Esophagus (tissue), 2 donors: ENCODE results near the gene TOP3B. TPM values are rescaled to one million over a fixed set of nuclear protein-coding genes. Genes with fewer than 3 reads are reported as not detected.

Experiments used
- H3K27ac ChIP-seq, 2 donors: one replicate each; pipeline ENCODE4 v1.5.1; 2013; ENCODE audit warnings: low read depth in 2 of 2, mild to moderate bottlenecking in 2 of 2, inconsistent platforms in 1 of 2, low read length in 1 of 2, moderate library complexity in 1 of 2
- H3K27me3 ChIP-seq, 2 donors: one replicate each; pipeline ENCODE4 v1.6.1; 2013; ENCODE audit warnings: low read length in 2 of 2, control low read depth in 1 of 2, mild to moderate bottlenecking in 1 of 2; ENCODE audit not compliant: insufficient read depth in 2 of 2, control insufficient read depth in 1 of 2
- H3K36me3 ChIP-seq, 2 donors: one replicate each; pipeline ENCODE4 v1.6.1; 2013; ENCODE audit warnings: low read length in 1 of 2; ENCODE audit not compliant: control insufficient read depth in 2 of 2, insufficient read depth in 2 of 2
- H3K4me1 ChIP-seq, 2 donors: one replicate each; pipeline ENCODE4 v1.6.1; 2013; ENCODE audit warnings: low read length in 1 of 2; ENCODE audit not compliant: control insufficient read depth in 2 of 2, insufficient read depth in 2 of 2
- H3K4me3 ChIP-seq, 2 donors: one replicate each; pipeline ENCODE4 v1.5.1; 2013; ENCODE audit warnings: low read length in 2 of 2, mild to moderate bottlenecking in 2 of 2, low read depth in 1 of 2, moderate library complexity in 1 of 2
- H3K9me3 ChIP-seq, 2 donors: one replicate each; pipeline ENCODE4 v1.6.1; 2013; ENCODE audit warnings: mild to moderate bottlenecking in 2 of 2, low read depth in 1 of 2, low read length in 1 of 2, moderate library complexity in 1 of 2; ENCODE audit not compliant: control insufficient read depth in 2 of 2, insufficient read depth in 1 of 2
- WGBS, 2 donors: extraction: QIAGEN DNeasy Blood & Tissue Kit; methylation state at CpG; one replicate each; pipeline ENCODE4 v1.1.7; 2013; 5-methylcytosine and 5-hydroxymethylcytosine counted together
- polyA plus RNA-seq, 2 donors: library from polyadenylated mRNA; stranded (reverse); fragments of 200-250 nt; gene quantifications; one replicate each; pipeline ENCODE4 v1.2.3, GENCODE V29; 2013
- donor health status: healthy with polysubstance abuse.
- donor health status: Bipolar disorder and iron deficiency.

The TOP3B gene
- polyA plus RNA-seq, 2 donors: 12.3 to 19.1 TPM

DNA sequence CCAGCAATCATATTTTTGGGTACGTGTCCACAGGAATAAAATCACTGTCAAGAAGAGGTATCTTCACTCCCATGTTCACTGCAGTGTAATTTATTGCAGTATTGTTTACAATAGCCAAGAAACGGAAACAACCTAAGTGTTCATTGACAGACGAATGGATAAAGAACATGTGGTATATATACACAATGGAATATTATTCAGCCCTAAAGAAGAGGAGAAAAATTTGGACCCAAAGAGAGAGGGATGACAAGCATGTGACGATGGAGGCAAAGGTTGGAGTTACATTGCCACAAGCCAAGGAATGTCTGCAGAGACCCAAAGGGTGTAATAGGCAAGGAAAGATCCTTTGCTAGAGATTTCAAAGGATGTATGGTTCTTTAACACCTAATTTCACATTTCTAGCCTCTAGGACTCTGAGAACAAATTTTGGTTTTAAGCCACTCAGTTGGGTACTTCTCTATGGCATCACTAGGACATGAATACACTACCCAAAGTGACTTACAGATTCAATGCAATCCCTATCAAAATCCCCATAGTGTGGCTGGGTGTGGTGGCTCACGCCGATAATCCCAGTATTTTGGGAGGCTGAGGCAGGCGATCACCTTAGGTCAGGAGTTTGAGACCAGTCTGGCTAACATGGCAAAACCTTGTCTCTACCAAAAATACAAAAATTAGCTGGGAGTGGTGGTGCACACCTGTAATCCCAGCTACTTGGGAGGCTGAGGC lies 31.1 kb upstream of the TOP3B start:
- Histone ChIP-seq H3K9me3 (no peaks in the 10 kb centered on the region), H3K4me1 (no peaks in the 10 kb centered on the region), H3K27ac (no peak overlapping the region), H3K27me3 (peaks cover 0 to 4% of the 10 kb centered on the region in 2 donors), H3K36me3 (no peaks in the 10 kb centered on the region), H3K4me3 (no peak overlapping the region)
- WGBS, 2 donors: 90 to 93% methylated on average over 7 of the region's 7 CpGs

DNA sequence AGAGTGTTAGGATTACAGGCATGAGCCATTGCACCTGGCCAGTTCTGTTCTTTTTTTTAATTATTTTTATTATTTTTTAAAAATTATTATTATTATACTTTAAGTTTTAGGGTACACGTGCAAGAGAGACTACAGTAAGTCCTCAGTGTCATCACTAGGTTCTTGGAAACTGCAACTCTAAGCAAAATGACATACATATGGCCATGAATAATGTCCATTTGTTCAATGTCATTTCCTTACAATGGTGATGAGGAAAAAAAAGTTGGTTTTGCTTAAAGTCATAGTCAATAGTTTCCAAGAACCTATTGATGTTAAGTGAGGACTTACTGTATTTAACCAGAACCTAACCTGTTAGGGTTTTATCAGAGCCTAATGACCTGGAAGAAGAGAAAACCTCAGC lies 29.4 kb upstream of the TOP3B start:
- Histone ChIP-seq H3K4me1 (no peaks in the 10 kb centered on the region), H3K27me3 (peaks cover 0 to 4% of the 10 kb centered on the region in 2 donors), H3K27ac (no peak overlapping the region), H3K4me3 (no peak overlapping the region), H3K36me3 (no peaks in the 10 kb centered on the region), H3K9me3 (no peaks in the 10 kb centered on the region)
- WGBS, 2 donors: 58 to 64% methylated on average over 1 of the region's 1 CpG

DNA sequence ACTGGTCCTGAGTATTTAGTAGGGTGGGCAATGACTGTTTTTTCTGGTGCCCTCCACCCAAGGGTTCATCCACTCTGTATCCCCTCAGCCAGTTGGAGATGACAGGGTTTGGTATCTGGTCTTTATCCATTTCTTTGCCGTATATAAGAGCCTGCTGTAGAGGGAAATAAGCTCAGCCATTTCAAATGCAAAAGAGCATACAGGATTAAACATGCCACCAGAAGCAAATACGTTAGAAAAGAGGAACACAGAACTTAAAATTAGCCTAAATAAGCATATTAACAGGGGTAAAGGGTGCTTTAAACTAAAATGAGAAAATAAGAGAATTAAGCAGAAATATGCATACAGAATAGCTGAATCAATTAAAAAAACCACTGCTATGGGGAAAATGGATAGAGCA lies 27.8 kb upstream of the TOP3B start:
- Histone ChIP-seq H3K9me3 (no peaks in the 10 kb centered on the region), H3K4me1 (no peaks in the 10 kb centered on the region), H3K27me3 (peaks cover 0 to 4% of the 10 kb centered on the region in 2 donors), H3K27ac (no peak overlapping the region), H3K36me3 (no peaks in the 10 kb centered on the region), H3K4me3 (no peak overlapping the region)
- 31 to 46% methylated on average over 2 of the region's 2 CpGs for WGBS, 2 donors

DNA sequence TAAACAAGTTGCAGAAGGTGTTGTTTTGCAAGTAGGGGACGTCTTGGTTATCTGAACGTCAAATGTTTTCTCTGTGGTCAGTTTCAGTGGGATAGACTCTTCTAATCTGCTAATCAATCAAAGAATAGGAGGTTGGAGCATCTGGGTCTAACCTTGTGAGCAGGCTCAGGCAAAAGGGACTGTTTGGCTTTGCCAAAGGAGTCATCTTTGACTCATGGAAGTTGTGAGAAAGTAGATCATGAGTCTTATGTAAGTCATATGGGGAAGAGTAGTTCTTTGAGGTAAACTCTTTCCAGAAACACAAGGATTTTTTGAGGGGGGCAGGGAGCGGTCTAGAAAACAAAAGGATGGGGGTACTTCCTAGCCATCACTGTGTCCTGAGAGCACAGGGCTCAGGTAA lies 27.1 kb upstream of the TOP3B start:
- WGBS, 2 donors: 53 to 63% methylated on average over 3 of the region's 3 CpGs
- Histone ChIP-seq H3K9me3 (no peaks in the 10 kb centered on the region), H3K4me1 (no peaks in the 10 kb centered on the region), H3K27ac (no peak overlapping the region), H3K36me3 (no peaks in the 10 kb centered on the region), H3K27me3 (peaks cover 0 to 4% of the 10 kb centered on the region in 2 donors), H3K4me3 (no peak overlapping the region)

DNA sequence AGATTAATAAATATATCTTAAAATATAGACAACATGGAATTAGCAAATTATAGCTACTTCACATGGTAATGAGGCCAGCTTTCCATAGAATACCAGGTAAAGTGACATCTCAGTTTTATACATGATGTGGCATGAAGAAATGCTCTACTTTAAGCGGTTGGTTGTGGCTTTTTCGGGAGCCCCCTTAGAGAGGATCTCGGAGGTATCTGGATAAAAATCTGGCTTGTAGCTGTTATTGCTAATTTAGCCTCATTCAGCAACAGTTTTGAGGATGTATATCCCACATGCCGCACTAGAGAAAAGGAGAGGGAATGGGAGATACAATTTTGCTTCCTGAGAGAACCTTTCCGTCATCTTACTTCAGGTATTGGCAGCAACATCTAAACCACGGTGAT lies 24.0 kb upstream of the TOP3B start:
- Histone ChIP-seq H3K36me3 (no peaks in the 10 kb centered on the region), H3K27me3 (peaks cover 0 to 4% of the 10 kb centered on the region in 2 donors), H3K4me1 (no peaks in the 10 kb centered on the region), H3K4me3 (no peak overlapping the region), H3K9me3 (no peaks in the 10 kb centered on the region), H3K27ac (no peak overlapping the region)
- WGBS, 2 donors: 91 to 93% methylated on average over 6 of the region's 6 CpGs

DNA sequence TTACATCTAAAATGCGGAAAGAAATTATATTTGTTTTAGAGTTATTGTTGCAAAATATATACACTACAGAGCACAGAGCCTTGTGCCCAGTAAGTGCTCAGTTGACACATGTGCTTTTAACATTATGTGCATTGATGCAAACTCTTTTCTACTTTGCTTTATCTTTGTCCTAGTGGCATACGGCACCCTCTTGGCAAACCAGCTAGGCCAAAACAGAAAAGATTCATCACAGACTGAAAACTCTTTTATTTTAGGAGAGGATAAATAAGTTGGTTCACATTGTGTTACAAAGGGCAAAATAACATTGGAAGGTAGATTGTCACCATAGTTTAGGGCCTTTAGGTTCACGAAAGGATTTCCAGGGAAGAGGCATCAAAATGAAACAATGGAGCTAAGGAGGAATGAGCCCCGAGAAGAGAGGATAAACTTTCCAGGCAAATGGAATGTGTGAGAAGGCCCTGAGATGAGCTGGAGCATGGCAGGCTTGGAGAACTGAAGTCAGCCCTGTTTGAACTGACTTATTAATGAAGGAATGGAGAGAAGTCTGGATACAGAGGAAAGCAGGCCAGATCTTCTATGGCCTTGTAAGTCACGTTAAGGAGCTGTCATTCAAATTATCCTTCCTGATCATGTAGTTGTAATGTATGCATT lies 23.5 kb upstream of the TOP3B start:
- no peaks in the 10 kb centered on the region for H3K36me3 ChIP-seq
- no peak overlapping the region for H3K27ac ChIP-seq
- H3K4me1 ChIP-seq: no peaks in the 10 kb centered on the region
- no peak overlapping the region for H3K4me3 ChIP-seq
- WGBS, 2 donors: 74 to 76% methylated on average over 5 of the region's 5 CpGs
- no peaks in the 10 kb centered on the region for H3K9me3 ChIP-seq
- H3K27me3 ChIP-seq: peaks cover 0 to 4% of the 10 kb centered on the region in 2 donors

DNA sequence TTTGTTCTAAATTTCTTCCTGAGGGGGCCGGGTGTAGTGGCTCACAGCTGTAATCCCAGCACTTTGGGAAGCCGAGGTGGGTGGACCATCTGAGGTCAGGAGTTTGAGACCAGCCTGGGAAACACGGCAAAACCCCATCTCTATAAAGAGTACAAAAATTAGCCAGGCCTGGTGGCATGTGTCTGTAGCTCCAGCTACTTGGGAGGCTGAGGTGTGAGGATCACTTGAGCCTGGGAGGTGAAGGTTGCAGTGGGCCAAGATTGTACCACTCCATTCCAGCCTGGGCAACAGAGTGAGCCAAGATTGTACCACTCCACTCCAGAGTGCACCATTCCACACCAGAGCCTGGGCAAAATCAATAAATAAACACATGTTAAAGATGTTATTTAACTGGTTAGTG lies 20.6 kb upstream of the TOP3B start:
- WGBS, 2 donors: 71 to 83% methylated on average over 3 of the region's 3 CpGs
- no peaks in the 10 kb centered on the region for H3K4me1 ChIP-seq
- H3K4me3 ChIP-seq: no peak overlapping the region
- H3K9me3 ChIP-seq: no peaks in the 10 kb centered on the region
- H3K27ac ChIP-seq: no peak overlapping the region
- H3K27me3 ChIP-seq: no peaks in the 10 kb centered on the region
- H3K36me3 ChIP-seq: no peaks in the 10 kb centered on the region

DNA sequence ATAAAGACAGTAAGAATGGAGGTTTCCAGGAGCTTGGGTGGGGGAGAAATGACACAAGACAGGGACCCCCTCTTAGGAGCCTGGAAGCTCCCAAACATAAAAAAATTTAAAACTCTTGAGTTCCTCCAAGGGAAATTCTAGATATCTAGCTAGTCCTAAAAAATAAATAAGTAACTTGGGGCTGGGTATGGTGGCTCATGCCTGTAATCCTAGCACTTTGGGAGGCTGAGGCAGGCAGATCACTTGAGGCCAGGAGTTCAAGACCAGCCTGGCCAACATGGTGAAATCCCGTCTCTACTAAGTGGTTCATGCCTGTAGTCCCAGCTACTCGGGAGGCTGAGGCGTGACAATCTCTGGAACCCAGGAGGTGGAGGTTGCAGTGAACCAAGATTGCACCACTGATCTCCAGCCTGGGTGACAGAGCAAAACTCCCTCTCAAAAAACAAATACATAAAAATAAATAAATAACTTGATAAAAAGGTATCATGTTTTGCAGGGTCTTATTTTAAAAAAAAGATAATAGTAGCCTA lies 20.0 kb upstream of the TOP3B start:
- H3K9me3 ChIP-seq: no peaks in the 10 kb centered on the region
- H3K36me3 ChIP-seq: no peaks in the 10 kb centered on the region
- H3K4me3 ChIP-seq: no peak overlapping the region
- 90 to 93% methylated on average over 3 of the region's 3 CpGs for WGBS, 2 donors
- H3K4me1 ChIP-seq: no peaks in the 10 kb centered on the region
- no peak overlapping the region for H3K27ac ChIP-seq
- H3K27me3 ChIP-seq: no peaks in the 10 kb centered on the region

DNA sequence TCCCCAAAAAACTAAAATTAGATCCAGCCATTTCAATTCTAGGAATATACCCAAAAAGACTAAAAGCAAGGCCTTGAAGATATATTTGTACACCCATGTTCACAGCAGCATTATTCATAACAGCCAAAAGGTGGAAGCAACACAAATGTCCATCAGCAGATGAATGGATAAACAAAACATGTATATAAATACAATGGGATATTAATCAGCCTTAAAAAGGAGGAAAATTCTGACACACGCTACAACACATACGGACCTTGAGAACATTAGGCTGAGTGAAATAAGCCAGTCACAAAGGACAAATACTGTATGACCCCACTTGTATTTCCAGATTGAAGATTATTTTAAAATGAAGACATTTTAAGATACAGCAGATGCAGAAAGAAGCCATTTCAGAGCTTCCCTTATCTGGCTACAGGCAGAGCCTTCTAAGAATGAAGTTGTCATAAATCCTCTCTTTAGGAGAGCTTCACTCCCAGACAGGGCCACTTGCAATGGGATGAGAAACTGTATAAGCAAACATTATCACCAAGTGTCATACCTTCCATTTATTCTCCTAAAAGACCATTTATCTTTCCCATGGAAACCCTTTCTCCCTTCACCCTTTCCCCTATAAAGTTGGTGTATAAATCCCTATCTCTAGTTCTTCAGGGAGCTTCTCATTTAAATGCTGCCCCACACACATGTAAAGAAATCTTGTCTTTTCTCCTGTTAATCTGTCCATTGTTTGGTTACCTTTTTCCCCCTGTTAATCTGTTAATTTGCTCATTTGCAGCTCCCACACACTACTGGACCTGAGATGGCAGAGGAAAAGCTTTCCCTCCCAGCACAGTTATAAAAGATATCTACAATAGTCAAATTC lies 19.3 kb upstream of the TOP3B start:
- H3K4me3 ChIP-seq: no peak overlapping the region
- no peaks in the 10 kb centered on the region for H3K9me3 ChIP-seq
- 84 to 92% methylated on average over 2 of the region's 2 CpGs for WGBS, 2 donors
- no peaks in the 10 kb centered on the region for H3K4me1 ChIP-seq
- H3K27ac ChIP-seq: no peak overlapping the region
- H3K36me3 ChIP-seq: no peaks in the 10 kb centered on the region
- H3K27me3 ChIP-seq: no peaks in the 10 kb centered on the region
